Measurements from ENCODE around the gene ANXA5.

The ANXA5 gene

GRCh38 chr4:121654738-121655137 is 42.0 kb downstream of the ANXA5 start:
- Histone ChIP-seq H3K4me1 (no peaks in the 10 kb centered on the region), H3K27me3 (no peaks in the 10 kb centered on the region), H3K36me3 (no peaks in the 10 kb centered on the region), H3K9me3 (no peaks in the 10 kb centered on the region), H3K4me3 (ENCODE audit: low read depth, low read length) (no peak overlapping the region)
- no peak for DNase-seq
- no peak for TF ChIP-seq CTCF (IDR thresholded peaks at IDR 0.05; ENCODE audit: low read depth, low read length)

- H3K9me3 ChIP-seq: no peaks in the 10 kb centered on the region
- H3K36me3 ChIP-seq: no peaks in the 10 kb centered on the region
- no peak overlapping the region for H3K4me3 ChIP-seq (ENCODE audit: low read depth, low read length)
- no peak for DNase-seq
- H3K4me1 ChIP-seq: no peaks in the 10 kb centered on the region
- H3K27me3 ChIP-seq: no peaks in the 10 kb centered on the region
- TF ChIP-seq CTCF (IDR thresholded peaks at IDR 0.05; ENCODE audit: low read depth, low read length): no peak
Measured at GRCh38 chr4:121653986-121654385, 42.8 kb downstream of the ANXA5 start.

- no peaks in the 10 kb centered on the region for H3K9me3 ChIP-seq
- no peak for DNase-seq
- H3K36me3 ChIP-seq: no peaks in the 10 kb centered on the region
- H3K4me3 ChIP-seq (ENCODE audit: low read depth, low read length): no peak overlapping the region
- TF ChIP-seq CTCF (IDR thresholded peaks at IDR 0.05; ENCODE audit: low read depth, low read length): no peak
- H3K4me1 ChIP-seq: no peaks in the 10 kb centered on the region
- H3K27me3 ChIP-seq: no peaks in the 10 kb centered on the region
Measured at GRCh38 chr4:121653214-121653613, 43.6 kb downstream of the ANXA5 start.

GRCh38 chr4:121651597-121651996 is 45.2 kb downstream of the ANXA5 start:
- TF ChIP-seq CTCF (IDR thresholded peaks at IDR 0.05; ENCODE audit: low read depth, low read length): no peak
- Histone ChIP-seq H3K27me3 (no peaks in the 10 kb centered on the region), H3K36me3 (no peaks in the 10 kb centered on the region), H3K9me3 (no peaks in the 10 kb centered on the region), H3K4me1 (no peaks in the 10 kb centered on the region), H3K4me3 (ENCODE audit: low read depth, low read length) (no peak overlapping the region)
- DNase-seq: no peak

- no peak for DNase-seq
- no peaks in the 10 kb centered on the region for H3K4me1 ChIP-seq
- no peaks in the 10 kb centered on the region for H3K36me3 ChIP-seq
Measured at GRCh38 chr4:121650741-121651140, 46.0 kb downstream of the ANXA5 start.

GRCh38 chr4:121648516-121648915 is 48.3 kb downstream of the ANXA5 start:
- H3K36me3 ChIP-seq: no peaks in the 10 kb centered on the region
- no peak for TF ChIP-seq CTCF (IDR thresholded peaks at IDR 0.05; ENCODE audit: low read depth, low read length)
- H3K27me3 ChIP-seq: peaks cover 7% of the 10 kb centered on the region; the same call in 1 of the 2 replicates
- H3K9me3 ChIP-seq: no peaks in the 10 kb centered on the region
- H3K4me1 ChIP-seq: no peaks in the 10 kb centered on the region
- H3K4me3 ChIP-seq (ENCODE audit: low read depth, low read length): no peak overlapping the region
- no peak for DNase-seq

More at GRCh38 chr4:121650741-121651140, 46.0 kb downstream of the ANXA5 start:
- Histone ChIP-seq H3K9me3 (no peaks in the 10 kb centered on the region), H3K4me3 (ENCODE audit: low read depth, low read length) (no peak overlapping the region), H3K27me3 (no peaks in the 10 kb centered on the region)
- no peak for TF ChIP-seq CTCF (IDR thresholded peaks at IDR 0.05; ENCODE audit: low read depth, low read length)

Measured in BE2C (cell line).